ENCODE results near the gene MAGEL2. TPM values are rescaled to one million over a fixed set of nuclear protein-coding genes. Genes with fewer than 3 reads are reported as not detected.

The MAGEL2 gene
- total RNA-seq, 2 donors from 2014 or later, result 0.56 TPM; not detected in 1

- DNase-seq (ENCODE audit: low spot score), result no peak
- no peak for ATAC-seq (ENCODE audit: insufficient number of reproducible peaks, low FRiP score, low read depth)
- H3K27me3 ChIP-seq (replicated peaks; ENCODE audit: insufficient read depth), result no peaks in the 10 kb centered on the region
- no peaks in the 10 kb centered on the region for H3K4me1 ChIP-seq (ENCODE audit: control insufficient read depth in 1 of 2, low read depth in 2 of 2)
- no peak for TF ChIP-seq CTCF (IDR thresholded peaks at IDR 0.05)
- H3K27ac ChIP-seq, result no peak overlapping the region
- no peaks in the 10 kb centered on the region for H3K9me3 ChIP-seq
- no peaks in the 10 kb centered on the region for H3K36me3 ChIP-seq
- H3K4me3 ChIP-seq, result no peak overlapping the region
Observed at GRCh38 chr15:23594252-23594770, 53.4 kb downstream of the MAGEL2 start.

Other genes with a start within 250 kb of the MAGEL2 start
- gene GOLGA6L2, start 200.6 kb downstream of the MAGEL2 start, total RNA-seq, result not detected
- gene MKRN3, start 82.2 kb downstream of the MAGEL2 start, total RNA-seq, result 1 to 10 TPM; 5.0 to 6.8 TPM
- 10 to 100 TPM; 30.6 to 80.0 TPM for gene NDN, start 39.4 kb upstream of the MAGEL2 start, total RNA-seq